Measurements from ENCODE around the gene ETV6. TPM values are rescaled to one million over a fixed set of nuclear protein-coding genes. Genes with fewer than 3 reads are reported as not detected.

ETV6 gene
- total RNA-seq, 6 donors from 2014 or later: 22.2 to 93.2 (median 37.5) TPM

DNA sequence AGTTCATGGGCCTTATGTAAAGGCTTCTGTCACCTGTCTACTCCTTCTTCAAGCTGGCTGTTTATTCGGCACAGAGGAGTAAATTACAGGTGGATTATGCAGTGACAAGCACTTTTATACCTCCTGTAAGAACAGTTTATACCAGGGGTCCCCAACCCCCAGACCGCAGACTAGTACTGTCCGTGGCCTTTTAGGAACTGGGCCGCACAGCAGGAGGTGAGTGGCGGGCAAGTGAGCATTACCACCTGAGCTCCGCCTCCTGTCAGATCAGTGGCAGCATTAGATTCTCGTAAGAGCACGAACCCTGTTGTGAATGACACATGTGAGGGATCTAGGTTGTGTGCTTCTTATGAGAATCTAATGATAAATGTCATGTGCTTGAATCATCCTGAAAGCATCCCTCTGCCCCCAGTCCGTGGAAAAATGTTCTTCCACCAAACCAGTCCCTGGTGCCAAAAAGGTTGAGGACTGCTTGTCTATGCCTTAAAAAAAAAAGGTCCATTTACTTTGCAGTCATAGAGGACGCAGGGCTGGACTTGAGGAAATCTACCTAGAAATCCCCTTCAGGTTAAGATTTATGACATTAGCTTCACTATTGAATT is 78.8 kb downstream of the ETV6 start:
- 92% methylated on average over 10 of the region's 10 CpGs for WGBS, 2 donors
- no peaks in the 10 kb centered on the region for H3K27me3 ChIP-seq
- TF ChIP-seq POLR2A (IDR thresholded peaks at IDR 0.05) (no peak), EP300 (IDR thresholded peaks at IDR 0.05) (no peak), POLR2AphosphoS5 (IDR thresholded peaks at IDR 0.05) (no peak)
- TF ChIP-seq, protein P1, sequence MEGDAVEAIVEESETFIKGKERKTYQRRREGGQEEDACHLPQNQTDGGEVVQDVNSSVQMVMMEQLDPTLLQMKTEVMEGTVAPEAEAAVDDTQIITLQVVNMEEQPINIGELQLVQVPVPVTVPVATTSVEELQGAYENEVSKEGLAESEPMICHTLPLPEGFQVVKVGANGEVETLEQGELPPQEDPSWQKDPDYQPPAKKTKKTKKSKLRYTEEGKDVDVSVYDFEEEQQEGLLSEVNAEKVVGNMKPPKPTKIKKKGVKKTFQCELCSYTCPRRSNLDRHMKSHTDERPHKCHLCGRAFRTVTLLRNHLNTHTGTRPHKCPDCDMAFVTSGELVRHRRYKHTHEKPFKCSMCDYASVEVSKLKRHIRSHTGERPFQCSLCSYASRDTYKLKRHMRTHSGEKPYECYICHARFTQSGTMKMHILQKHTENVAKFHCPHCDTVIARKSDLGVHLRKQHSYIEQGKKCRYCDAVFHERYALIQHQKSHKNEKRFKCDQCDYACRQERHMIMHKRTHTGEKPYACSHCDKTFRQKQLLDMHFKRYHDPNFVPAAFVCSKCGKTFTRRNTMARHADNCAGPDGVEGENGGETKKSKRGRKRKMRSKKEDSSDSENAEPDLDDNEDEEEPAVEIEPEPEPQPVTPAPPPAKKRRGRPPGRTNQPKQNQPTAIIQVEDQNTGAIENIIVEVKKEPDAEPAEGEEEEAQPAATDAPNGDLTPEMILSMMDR (IDR thresholded peaks at IDR 0.05): no peak
- no peak overlapping the region for H3K27ac ChIP-seq
- no peak overlapping the region for H3K4me3 ChIP-seq
- DNase-seq: no peak
- H3K36me3 ChIP-seq: no peaks in the 10 kb centered on the region
- ATAC-seq (ENCODE audit: low FRiP score in 2 of 2): no peak
- H3K4me1 ChIP-seq: peaks cover 34 to 71% (median 57%) of the 10 kb centered on the region in 4 donors
- no peaks in the 10 kb centered on the region for H3K9me3 ChIP-seq

GRCh38 chr12:11729008-11729407 is 79.5 kb downstream of the ETV6 start:
- peak overlapping the region in 3 of 4 donors; percentile 67 to 77 (median 72) for H3K27ac ChIP-seq
- no peaks in the 10 kb centered on the region for H3K36me3 ChIP-seq
- H3K27me3 ChIP-seq: no peaks in the 10 kb centered on the region
- ATAC-seq (ENCODE audit: low FRiP score in 2 of 2) (no peak), DNase-seq (peak in 1 of 2 donors; percentile 61)
- no peak overlapping the region for H3K4me3 ChIP-seq
- no peaks in the 10 kb centered on the region for H3K9me3 ChIP-seq
- TF ChIP-seq EP300 (IDR thresholded peaks at IDR 0.05): no peak
- TF ChIP-seq, protein P1 (IDR thresholded peaks at IDR 0.05): no peak
- TF ChIP-seq POLR2AphosphoS5 (IDR thresholded peaks at IDR 0.05): no peak
- no peak for TF ChIP-seq POLR2A (IDR thresholded peaks at IDR 0.05)
- H3K4me1 ChIP-seq: peaks cover 30 to 67% (median 55%) of the 10 kb centered on the region in 4 donors
- WGBS, 2 donors: 47 to 49% methylated on average over 4 of the region's 4 CpGs

DNA sequence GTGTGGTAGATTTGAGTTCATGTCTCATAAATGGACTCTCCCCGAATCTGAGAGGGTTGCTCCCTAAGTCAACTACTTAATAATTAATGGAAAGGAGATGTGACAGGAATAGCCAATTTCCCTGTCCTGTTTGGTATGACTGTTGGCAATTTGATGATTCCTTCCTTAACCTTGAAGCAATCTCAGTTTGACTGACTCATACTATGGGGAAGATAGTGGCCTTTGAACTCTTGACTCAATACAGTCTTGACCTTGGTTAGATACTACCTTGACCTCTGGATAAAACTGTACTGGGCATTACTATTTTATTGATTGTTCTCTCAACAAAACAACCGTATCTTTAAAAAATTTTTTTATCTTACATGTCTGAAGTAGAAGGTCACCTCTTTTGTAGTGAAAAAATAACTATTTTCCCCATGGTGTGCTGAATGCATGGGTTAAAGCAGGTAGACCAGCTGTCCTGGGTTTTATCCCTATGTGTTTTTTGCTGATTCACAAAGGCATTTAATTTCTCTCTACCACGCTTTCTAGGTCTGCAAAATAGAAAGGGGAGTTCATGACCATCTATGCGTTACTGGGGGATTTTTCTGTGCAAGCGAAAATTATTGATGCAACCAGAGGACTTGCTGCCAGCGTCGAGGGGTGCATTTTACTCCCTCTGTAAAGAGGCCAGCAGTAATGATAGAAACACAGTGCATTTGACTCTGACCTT is 80.1 kb downstream of the ETV6 start:
- Histone ChIP-seq H3K4me3 (no peak overlapping the region), H3K27ac (peak overlapping the region; percentile 63 to 77 (median 70)), H3K9me3 (no peaks in the 10 kb centered on the region), H3K27me3 (no peaks in the 10 kb centered on the region), H3K4me1 (peaks cover 25 to 61% (median 49%) of the 10 kb centered on the region in 4 donors), H3K36me3 (no peaks in the 10 kb centered on the region)
- ATAC-seq (ENCODE audit: low FRiP score in 2 of 2): no peak
- WGBS, 2 donors: 87 to 89% methylated on average over 7 of the region's 7 CpGs
- no peak for DNase-seq
- no peak for TF ChIP-seq EP300 (IDR thresholded peaks at IDR 0.05)
- no peak for TF ChIP-seq POLR2AphosphoS5 (IDR thresholded peaks at IDR 0.05)
- TF ChIP-seq POLR2A (IDR thresholded peaks at IDR 0.05): no peak
- TF ChIP-seq, protein P1 (IDR thresholded peaks at IDR 0.05): no peak

- WGBS, 2 donors: 62 to 63% methylated on average over 8 of the region's 8 CpGs
- H3K27me3 ChIP-seq: no peaks in the 10 kb centered on the region
- H3K4me1 ChIP-seq: peaks cover 20 to 52% (median 40%) of the 10 kb centered on the region in 4 donors
- peak; percentile 48 to 83 for ATAC-seq (ENCODE audit: low FRiP score in 2 of 2)
- no peak overlapping the region for H3K4me3 ChIP-seq
- TF ChIP-seq, protein P1 (IDR thresholded peaks at IDR 0.05): no peak
- TF ChIP-seq POLR2A (IDR thresholded peaks at IDR 0.05): peak in 1 of 4 donors; percentile 9
- TF ChIP-seq POLR2AphosphoS5 (IDR thresholded peaks at IDR 0.05): peak in 1 of 2 donors; percentile 47
- TF ChIP-seq EP300 (IDR thresholded peaks at IDR 0.05): no peak
- H3K27ac ChIP-seq: peak overlapping the region; percentile 63 to 77 (median 70)
- no peaks in the 10 kb centered on the region for H3K36me3 ChIP-seq
- peak in 1 of 2 donors; percentile 78 for DNase-seq
- H3K9me3 ChIP-seq: no peaks in the 10 kb centered on the region
Measured at GRCh38 chr12:11730299-11731041, 81.0 kb downstream of the ETV6 start.

All from upper lobe of left lung (tissue), 6 donors.